Measurements from ENCODE around the gene TRMT44.

Gene TRMT44

DNA sequence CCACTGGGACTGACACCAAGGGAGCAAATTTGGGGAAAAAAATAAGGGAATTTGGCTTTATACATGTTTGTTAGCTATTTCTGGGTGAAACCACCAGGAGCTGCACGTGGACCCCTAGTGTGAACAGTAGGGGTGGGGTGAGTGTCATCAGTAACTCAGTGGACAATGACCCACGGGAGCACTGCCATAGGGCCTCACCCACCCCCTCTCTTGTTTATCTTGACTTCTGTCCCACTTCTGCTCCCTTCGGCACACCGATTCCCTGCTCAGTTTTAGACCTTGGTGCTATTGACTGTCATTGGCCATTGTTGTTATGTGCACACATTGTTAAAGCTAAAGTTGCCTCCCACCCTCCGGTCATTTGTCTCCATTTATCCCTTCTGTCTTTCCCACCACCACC is 9.0 kb upstream of the TRMT44 start:
- no peak for DNase-seq (ENCODE audit: low read depth)
- no peak overlapping the region for H3K4me3 ChIP-seq (ENCODE audit: low read depth, low read length)
- TF ChIP-seq, protein P1, sequence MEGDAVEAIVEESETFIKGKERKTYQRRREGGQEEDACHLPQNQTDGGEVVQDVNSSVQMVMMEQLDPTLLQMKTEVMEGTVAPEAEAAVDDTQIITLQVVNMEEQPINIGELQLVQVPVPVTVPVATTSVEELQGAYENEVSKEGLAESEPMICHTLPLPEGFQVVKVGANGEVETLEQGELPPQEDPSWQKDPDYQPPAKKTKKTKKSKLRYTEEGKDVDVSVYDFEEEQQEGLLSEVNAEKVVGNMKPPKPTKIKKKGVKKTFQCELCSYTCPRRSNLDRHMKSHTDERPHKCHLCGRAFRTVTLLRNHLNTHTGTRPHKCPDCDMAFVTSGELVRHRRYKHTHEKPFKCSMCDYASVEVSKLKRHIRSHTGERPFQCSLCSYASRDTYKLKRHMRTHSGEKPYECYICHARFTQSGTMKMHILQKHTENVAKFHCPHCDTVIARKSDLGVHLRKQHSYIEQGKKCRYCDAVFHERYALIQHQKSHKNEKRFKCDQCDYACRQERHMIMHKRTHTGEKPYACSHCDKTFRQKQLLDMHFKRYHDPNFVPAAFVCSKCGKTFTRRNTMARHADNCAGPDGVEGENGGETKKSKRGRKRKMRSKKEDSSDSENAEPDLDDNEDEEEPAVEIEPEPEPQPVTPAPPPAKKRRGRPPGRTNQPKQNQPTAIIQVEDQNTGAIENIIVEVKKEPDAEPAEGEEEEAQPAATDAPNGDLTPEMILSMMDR (IDR thresholded peaks at IDR 0.05; ENCODE audit: insufficient read depth, low read depth, low read length, missing control alignments), result no peak

DNA sequence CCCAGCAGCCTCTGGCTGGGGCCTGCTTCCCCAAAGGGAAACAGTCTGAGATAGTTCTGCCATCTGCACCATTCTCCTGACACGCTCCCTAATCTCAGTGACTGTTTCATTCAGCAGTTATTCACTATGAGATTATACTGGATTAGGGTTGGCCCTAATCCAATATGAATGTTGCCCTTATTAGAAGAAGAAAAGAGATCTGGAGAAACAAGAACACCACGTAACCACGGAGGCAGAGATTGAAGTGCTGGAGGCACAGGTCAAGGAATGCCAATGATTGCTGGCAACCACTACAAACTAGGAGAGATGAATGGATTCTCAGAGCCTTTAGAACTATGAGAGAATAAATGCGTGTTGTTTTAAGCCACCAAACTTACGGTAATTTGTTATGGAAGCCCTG is 7.4 kb upstream of the TRMT44 start:
- no peak for DNase-seq (ENCODE audit: low read depth)
- TF ChIP-seq, protein P1 (IDR thresholded peaks at IDR 0.05; ENCODE audit: insufficient read depth, low read depth, low read length, missing control alignments), result no peak
- no peak overlapping the region for H3K4me3 ChIP-seq (ENCODE audit: low read depth, low read length)

DNA sequence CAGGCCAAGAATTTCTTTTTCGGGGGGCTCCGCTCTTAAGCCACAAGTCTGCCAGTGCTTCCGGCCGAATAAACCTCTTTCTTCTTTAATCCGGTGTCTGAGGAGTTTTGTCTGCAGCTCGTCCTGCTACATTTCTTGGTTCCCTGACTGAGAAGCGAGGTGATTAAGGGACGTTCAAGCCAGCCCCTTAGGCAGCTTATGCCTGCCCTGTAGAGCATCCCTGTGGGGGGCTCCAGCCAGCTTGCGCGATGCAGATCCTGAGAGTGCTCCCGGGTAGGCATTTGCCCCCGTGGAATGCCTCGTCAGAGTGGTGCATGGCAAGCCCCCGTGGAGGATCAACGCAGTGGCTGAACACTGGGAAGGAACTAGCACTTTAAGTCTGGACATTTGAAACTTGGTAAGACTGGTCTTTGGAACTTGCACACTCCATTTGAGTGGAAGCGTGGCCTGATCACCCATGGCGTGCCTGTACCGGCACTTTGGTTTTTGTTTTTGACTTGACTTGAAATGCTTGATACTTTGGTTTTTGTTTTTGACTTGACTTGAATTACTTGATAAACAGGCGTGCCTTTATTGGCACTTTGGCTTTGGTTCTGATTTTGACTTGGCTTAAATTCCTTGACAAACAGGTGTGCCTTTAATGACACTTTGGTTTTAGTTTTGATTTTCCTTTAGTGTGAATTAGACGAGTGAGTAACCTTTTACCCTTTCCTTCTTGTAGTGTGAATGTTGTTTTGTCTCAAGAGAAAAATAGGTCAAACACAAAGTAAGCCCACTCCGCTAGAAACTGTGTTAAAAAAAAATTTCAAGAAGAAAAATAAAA is 6.1 kb upstream of the TRMT44 start:
- peak; percentile 32 for DNase-seq (ENCODE audit: low read depth)
- TF ChIP-seq, protein P1 (IDR thresholded peaks at IDR 0.05; ENCODE audit: insufficient read depth, low read depth, low read length, missing control alignments), result no peak
- peak overlapping the region; percentile 79 for H3K4me3 ChIP-seq (ENCODE audit: low read depth, low read length)

DNA sequence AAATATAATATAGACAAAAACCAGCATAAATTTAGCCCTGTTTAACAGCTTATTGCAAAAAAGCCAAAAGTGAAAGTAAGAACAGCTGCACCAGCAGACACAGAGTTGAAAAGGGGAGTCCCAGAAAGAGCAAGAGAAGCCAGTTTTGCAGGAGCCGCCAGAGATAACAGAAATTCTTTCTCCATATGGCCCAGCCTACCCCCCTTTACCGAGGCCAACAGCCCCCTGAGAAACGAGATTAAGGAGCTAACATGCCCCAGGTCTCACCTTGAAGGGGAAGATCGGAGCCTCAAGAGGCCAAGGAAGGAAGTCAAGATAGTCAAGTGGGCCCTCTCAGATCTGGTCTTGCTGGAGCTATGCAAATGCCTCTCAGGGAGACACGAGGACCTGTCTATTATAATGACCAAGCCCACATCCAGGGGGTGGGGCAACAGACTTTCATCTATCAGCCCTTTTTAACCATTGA is 4.9 kb upstream of the TRMT44 start:
- peak; percentile 86 for DNase-seq (ENCODE audit: low read depth)
- H3K4me3 ChIP-seq (ENCODE audit: low read depth, low read length), result peak overlapping the region; percentile 79
- TF ChIP-seq, protein P1 (IDR thresholded peaks at IDR 0.05; ENCODE audit: insufficient read depth, low read depth, low read length, missing control alignments), result no peak

DNA sequence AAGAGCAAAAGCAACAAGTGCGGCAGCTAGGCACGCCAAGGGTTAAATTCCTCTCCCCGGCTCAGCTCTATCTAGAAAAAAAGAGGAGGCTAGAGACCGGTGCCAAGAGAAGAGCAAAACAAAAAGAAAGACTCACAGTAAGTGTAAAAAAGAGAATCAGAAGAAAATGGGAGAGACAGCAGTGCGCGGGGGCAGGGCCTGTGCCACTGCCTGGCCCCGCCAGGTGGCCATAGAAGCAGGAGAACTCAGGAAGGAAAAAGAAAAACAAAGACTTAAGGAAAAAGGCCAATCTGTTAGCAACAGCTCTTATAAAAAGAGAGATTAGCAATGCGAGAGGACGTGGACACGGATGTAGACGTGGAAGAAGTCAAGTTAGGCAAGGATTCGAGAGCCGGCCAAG is 3.3 kb upstream of the TRMT44 start:
- no peak overlapping the region for H3K4me3 ChIP-seq (ENCODE audit: low read depth, low read length)
- TF ChIP-seq, protein P1 (IDR thresholded peaks at IDR 0.05; ENCODE audit: insufficient read depth, low read depth, low read length, missing control alignments), result no peak
- DNase-seq (ENCODE audit: low read depth), result no peak

DNA sequence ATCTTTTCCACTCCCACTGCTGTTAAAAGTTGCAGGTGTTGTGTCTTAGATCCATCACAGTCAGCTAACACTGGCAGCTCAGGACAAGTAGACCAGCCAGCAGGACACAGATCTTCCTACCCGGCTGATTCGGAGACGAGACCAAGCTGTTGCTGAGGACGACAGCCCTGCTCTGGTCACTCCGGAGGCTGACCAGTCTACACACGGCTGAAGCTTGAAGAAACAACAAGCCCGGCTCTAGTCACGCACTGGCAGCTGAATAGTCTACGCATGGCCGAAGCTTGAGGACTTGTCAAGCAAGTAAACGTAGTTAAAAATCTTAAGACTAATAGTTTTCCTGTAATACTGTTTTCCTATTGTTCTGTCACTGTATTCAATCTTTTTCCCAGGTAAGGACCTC is 1.8 kb upstream of the TRMT44 start:
- TF ChIP-seq, protein P1 (IDR thresholded peaks at IDR 0.05; ENCODE audit: insufficient read depth, low read depth, low read length, missing control alignments), result no peak
- no peak overlapping the region; the same call in 1 of the 2 replicates for H3K4me3 ChIP-seq (ENCODE audit: low read depth, low read length)
- no peak for DNase-seq (ENCODE audit: low read depth)

Measured in GM12865 (cell line).